Thyroid gland (tissue), 4 donors: ENCODE results near the gene FHOD3.

ENCODE experiments used
- POLR2A ChIP-seq, 2 donors: fragments of 450-650 bp; IDR thresholded peaks; one replicate each; pipeline ENCODE4 v1.6.1; 2017; ENCODE audit warnings: antibody characterized with exemption in 2 of 2, mild to moderate bottlenecking in 2 of 2, moderate library complexity in 1 of 2
- TF ChIP-seq, protein P1 (sequence below), 6 experiments: fragments of 200-600 bp in 3 of 6; fragments of 450-650 bp in 3 of 6; sonication (generic) in 3 of 6; IDR thresholded peaks; one replicate each; pipeline ENCODE4 v1.5.1; 2016 to 2019; ENCODE audit warnings: antibody characterized with exemption in 6 of 6, mild to moderate bottlenecking in 2 of 6, inconsistent platforms in 1 of 6, moderate library complexity in 1 of 6

DNA sequence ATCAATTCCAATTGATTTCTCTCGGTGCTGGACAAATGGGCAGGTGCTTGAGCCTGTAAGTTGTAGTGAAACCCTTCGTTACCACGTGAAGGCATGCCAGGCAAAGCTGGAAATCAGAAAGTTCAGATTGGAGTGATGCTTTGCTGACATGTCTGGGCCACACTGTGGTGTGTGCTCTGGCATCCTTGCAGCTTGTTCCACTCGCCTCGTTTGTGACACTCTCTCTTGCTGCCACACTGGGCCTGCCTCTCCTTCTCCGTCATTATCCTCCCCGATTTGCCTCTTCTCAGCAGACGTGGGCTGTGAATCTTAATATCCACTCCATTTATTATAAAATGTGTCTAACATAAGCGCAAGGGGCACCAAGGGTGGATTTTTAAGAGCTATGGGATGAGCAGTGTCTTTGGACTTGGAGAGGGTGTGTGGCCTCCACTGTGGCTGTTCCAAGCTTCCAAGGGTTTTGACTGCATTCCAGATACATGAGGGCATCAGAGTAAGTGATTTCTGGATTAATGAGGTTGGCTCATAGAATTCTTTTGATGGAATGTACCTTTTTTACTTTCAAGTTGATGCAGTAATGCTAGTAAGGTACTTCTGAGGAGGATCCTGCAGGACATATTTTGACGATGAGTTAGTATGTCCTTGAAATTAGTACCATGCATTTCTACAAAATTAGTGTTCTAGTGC lies 292.5 kb downstream of the FHOD3 start:
- TF ChIP-seq, protein P1, sequence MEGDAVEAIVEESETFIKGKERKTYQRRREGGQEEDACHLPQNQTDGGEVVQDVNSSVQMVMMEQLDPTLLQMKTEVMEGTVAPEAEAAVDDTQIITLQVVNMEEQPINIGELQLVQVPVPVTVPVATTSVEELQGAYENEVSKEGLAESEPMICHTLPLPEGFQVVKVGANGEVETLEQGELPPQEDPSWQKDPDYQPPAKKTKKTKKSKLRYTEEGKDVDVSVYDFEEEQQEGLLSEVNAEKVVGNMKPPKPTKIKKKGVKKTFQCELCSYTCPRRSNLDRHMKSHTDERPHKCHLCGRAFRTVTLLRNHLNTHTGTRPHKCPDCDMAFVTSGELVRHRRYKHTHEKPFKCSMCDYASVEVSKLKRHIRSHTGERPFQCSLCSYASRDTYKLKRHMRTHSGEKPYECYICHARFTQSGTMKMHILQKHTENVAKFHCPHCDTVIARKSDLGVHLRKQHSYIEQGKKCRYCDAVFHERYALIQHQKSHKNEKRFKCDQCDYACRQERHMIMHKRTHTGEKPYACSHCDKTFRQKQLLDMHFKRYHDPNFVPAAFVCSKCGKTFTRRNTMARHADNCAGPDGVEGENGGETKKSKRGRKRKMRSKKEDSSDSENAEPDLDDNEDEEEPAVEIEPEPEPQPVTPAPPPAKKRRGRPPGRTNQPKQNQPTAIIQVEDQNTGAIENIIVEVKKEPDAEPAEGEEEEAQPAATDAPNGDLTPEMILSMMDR (IDR thresholded peaks at IDR 0.05): no peak
- TF ChIP-seq POLR2A (IDR thresholded peaks at IDR 0.05): no peak
